IMR-90 (cell line): ENCODE data around the gene DGLUCY. TPM values are rescaled to one million over a fixed set of nuclear protein-coding genes. Genes with fewer than 3 reads are reported as not detected.

Source experiments
- ATAC-seq: fragments of 200-7000 bp; cut with Tn5 transposase; 2 replicates; pipeline ENCODE4 v1.9.1; 2020; ENCODE audit warnings: low read depth, mild to moderate bottlenecking, moderate library complexity
- BruUV-seq: library from RNA; stranded (reverse); fragments of 400-500 nt; replicated peaks from 2 replicates; lab custom pipeline; 2021; lab: Mats Ljungman, UMichigan
- CTCF ChIA-PET: fragments of 300-600 bp; formaldehyde crosslinking; extraction: SDS; loops from one replicate; lab custom pipeline; 2021; ENCODE audit warnings: antibody characterized with exemption; lab: Yijun Ruan, JAX
- POLR2A ChIA-PET: fragments of 300-600 bp; sonication (Branson Sonifier 250); formaldehyde crosslinking; loops from one replicate; lab custom pipeline; 2022; ENCODE audit warnings: antibody characterized with exemption; ENCODE audit not compliant: unreplicated experiment; lab: Charles Lee
- DNase-seq: peaks from one replicate; pipeline ENCODE4 v3.0.0; 2013
- H2AFZ ChIP-seq: replicated peaks from 2 replicates; pipeline ENCODE3; 2013; ENCODE audit warnings: low read length, mild to moderate bottlenecking; ENCODE audit not compliant: poor library complexity
- H2AK5ac ChIP-seq: 2 replicates; pipeline ENCODE4 v1.6.1; 2013; ENCODE audit warnings: low read depth, low read length, inconsistent platforms
- H2AK9ac ChIP-seq: replicated peaks from 2 replicates; pipeline ENCODE3; 2013; ENCODE audit warnings: mild to moderate bottlenecking, low read depth, low read length, moderate library complexity; ENCODE audit not compliant: poor library complexity
- H2BK120ac ChIP-seq: 2 replicates; pipeline ENCODE4 v1.6.1; 2013; ENCODE audit warnings: low read depth, low read length, inconsistent platforms
- H2BK15ac ChIP-seq: 3 replicates; pipeline ENCODE4 v1.6.1; 2013; ENCODE audit warnings: low read depth, low read length, inconsistent platforms
- H2BK20ac ChIP-seq: 2 replicates; pipeline ENCODE4 v1.6.1; 2013; ENCODE audit warnings: low read depth, mild to moderate bottlenecking, inconsistent platforms, low read length, moderate library complexity
- H2BK5ac ChIP-seq: 2 replicates; pipeline ENCODE4 v1.6.1; 2013; ENCODE audit warnings: mild to moderate bottlenecking, low read depth, low read length, inconsistent platforms; ENCODE audit not compliant: poor library complexity, severe bottlenecking
- H3K14ac ChIP-seq: replicated peaks from 2 replicates; pipeline ENCODE4 v1.6.1; 2013; ENCODE audit warnings: low read depth, low read length, inconsistent platforms
- H3K18ac ChIP-seq: 2 replicates; pipeline ENCODE4 v1.6.1; 2013; ENCODE audit warnings: low read depth, low read length, control low read depth
- H3K23ac ChIP-seq: 2 replicates; pipeline ENCODE4 v1.6.1; 2013; ENCODE audit warnings: low read depth, low read length, inconsistent platforms
- H3K27ac ChIP-seq: 2 replicates; pipeline ENCODE4 v1.5.1; 2013; ENCODE audit warnings: mild to moderate bottlenecking, control low read depth, low read length; ENCODE audit not compliant: insufficient read depth
- H3K27me3 ChIP-seq: 2 replicates; pipeline ENCODE4 v1.6.1; 2013; ENCODE audit warnings: low read length; ENCODE audit not compliant: control insufficient read depth, insufficient read depth
- H3K36me3 ChIP-seq: 2 replicates; pipeline ENCODE4 v1.6.1; 2013; ENCODE audit warnings: low read length, mixed read lengths; ENCODE audit not compliant: control insufficient read depth, insufficient read depth
- H3K4ac ChIP-seq: 2 replicates; pipeline ENCODE4 v1.6.1; 2013; ENCODE audit warnings: low read depth, low read length, inconsistent platforms
- H3K4me1 ChIP-seq: 2 replicates; pipeline ENCODE4 v1.6.1; 2013; ENCODE audit warnings: low read length, mixed read lengths; ENCODE audit not compliant: control insufficient read depth, insufficient read depth
- H3K4me2 ChIP-seq: 2 replicates; pipeline ENCODE4 v1.6.1; 2013; ENCODE audit warnings: low read depth, mild to moderate bottlenecking, control low read depth, low read length, moderate library complexity
- H3K4me3 ChIP-seq: 2 replicates; pipeline ENCODE4 v1.5.1; 2013; ENCODE audit warnings: low read depth, mild to moderate bottlenecking, control low read depth, low read length, moderate library complexity; ENCODE audit not compliant: insufficient read depth
- H3K56ac ChIP-seq: 2 replicates; pipeline ENCODE4 v1.6.1; 2013; ENCODE audit warnings: low read length, inconsistent platforms; ENCODE audit not compliant: insufficient read depth; ENCODE audit errors: extremely low read depth
- H3K79me1 ChIP-seq, 2 experiments: 2 replicates each; pipeline ENCODE4 v1.6.1; 2013; ENCODE audit warnings: low read length in 2 of 2, inconsistent platforms in 1 of 2, low read depth in 1 of 2
- H3K9ac ChIP-seq: 2 replicates; pipeline ENCODE4 v1.6.1; 2013; ENCODE audit warnings: low read depth, low read length, control low read depth
- H3K9me1 ChIP-seq: 2 replicates; pipeline ENCODE4 v1.6.1; 2013; ENCODE audit warnings: low read length, inconsistent platforms; ENCODE audit not compliant: insufficient read depth
- H3K9me3 ChIP-seq: 2 replicates; pipeline ENCODE4 v1.6.1; 2013; ENCODE audit warnings: low read length; ENCODE audit not compliant: control insufficient read depth, insufficient read depth
- H4K20me1 ChIP-seq: 2 replicates; pipeline ENCODE4 v1.6.1; 2013; ENCODE audit warnings: low read length, inconsistent platforms; ENCODE audit not compliant: insufficient read depth
- H4K5ac ChIP-seq: 2 replicates; pipeline ENCODE4 v1.6.1; 2013; ENCODE audit warnings: mild to moderate bottlenecking, low read depth, low read length, control low read depth
- H4K8ac ChIP-seq, 2 experiments: 2 replicates each; pipeline ENCODE4 v1.6.1; 2013; ENCODE audit warnings: low read depth in 2 of 2, low read length in 2 of 2, control low read depth in 1 of 2, inconsistent platforms in 1 of 2
- H4K91ac ChIP-seq: 2 replicates; pipeline ENCODE4 v1.6.1; 2013; ENCODE audit warnings: low read depth, low read length, inconsistent platforms; ENCODE audit not compliant: insufficient read depth
- CEBPB ChIP-seq: IDR thresholded peaks from 2 replicates; pipeline ENCODE4 v1.6.1; 2012; ENCODE audit warnings: low read depth, low read length, improper control_type of control experiment
- CTCF ChIP-seq: conservative IDR thresholded peaks from 2 replicates; pipeline ENCODE4 v1.5.1; 2012; ENCODE audit warnings: mild to moderate bottlenecking, low read depth, low read length, improper control_type of control experiment
- FOS ChIP-seq: fragments of 150-350 bp; IDR thresholded peaks from 2 replicates; pipeline ENCODE4 v1.6.1; 2016; ENCODE audit warnings: low read depth, low read length
- MAFK ChIP-seq: IDR thresholded peaks from 2 replicates; pipeline ENCODE4 v1.6.1; 2012; ENCODE audit warnings: low read depth, low read length, improper control_type of control experiment
- USF2 ChIP-seq: fragments of 150-350 bp; IDR thresholded peaks from 2 replicates; pipeline ENCODE4 v1.6.1; 2017; ENCODE audit warnings: mild to moderate bottlenecking, antibody characterized with exemption, low read length, low read depth
- WGBS, 2 experiments: methylation state at CpG; one replicate each; pipeline versions ENCODE4 v1.1.5 to v1.1.7; 2013; ENCODE audit warnings: missing lambda C conversion rate in 2 of 2; ENCODE audit not compliant: insufficient read length in 1 of 2; ENCODE audit errors: extremely low coverage in 2 of 2; 5-methylcytosine and 5-hydroxymethylcytosine counted together
- dilution Hi-C: fragments of 300-500 bp; cut with HindIII; formaldehyde crosslinking; loops from one replicate; pipeline ENCODE4 v1.14.3; 2018; ENCODE audit warnings: low sequenced_read_pairs; ENCODE audit not compliant: unreplicated experiment
- in situ Hi-C: fragments of 300-500 bp; cut with MboI; formaldehyde crosslinking; loops from 3 replicates; pipeline ENCODE4 v1.14.3; 2019; ENCODE audit warnings: low sequenced_read_pairs, inconsistent platforms, mixed read lengths
- intact Hi-C: fragments of 100-400 bp; cut with micrococcal nuclease; formaldehyde crosslinking; loops from 2 replicates; pipeline ENCODE4 v1.10.0; 2022
- polyA plus RNA-seq, 3 experiments: library from polyadenylated mRNA; depleted of rRNA; stranded (reverse); fragments of >200 nt; gene quantifications; 2 replicates each; pipeline ENCODE4 v1.2.3, GENCODE V29; 2012; ENCODE audit warnings: low replicate concordance in 1 of 3
- total RNA-seq: library from RNA; depleted of rRNA; stranded (reverse); fragments of >200 nt; gene quantifications from 2 replicates; pipeline ENCODE4 v1.2.3, GENCODE V29; 2012

Gene DGLUCY
- total and polyA plus RNA-seq, 2 of the 4 experiments (the other 2 are of a cell fraction), result 8.5 to 13.3 TPM

GRCh38 chr14:91230397-91231035 is 116.6 kb downstream of the DGLUCY start:
- no CpG with 5 or more reads among the region's 4 CpGs for WGBS, 2 experiments
- POLR2A ChIA-PET, result no interaction called here
- Histone ChIP-seq H3K79me1 (peaks cover 0 to 4% of the 10 kb centered on the region in 2 experiments; a peak in 1 of 4 replicates), H3K27me3 (no peaks in the 10 kb centered on the region), H3K9ac (no peak overlapping the region), H2BK15ac (peak overlapping the region; percentile 84; the same call in 1 of the 3 replicates), H3K56ac (peak overlapping the region; percentile 32; the same call in 1 of the 2 replicates), H3K9me1 (peaks cover 21% of the 10 kb centered on the region), H3K4me2 (no peak overlapping the region), H2AK9ac (no peak overlapping the region), H2BK120ac (no peak overlapping the region; the same call in 1 of the 2 replicates), H3K18ac (no peak overlapping the region), H3K14ac (peak overlapping the region; percentile 52; the same call in 1 of the 2 replicates), H4K20me1 (no peaks in the 10 kb centered on the region), H3K4ac (0 out of 2 replicates have a peak overlapping the region, but pooled peaks have one; percentile 9), H3K36me3 (no peaks in the 10 kb centered on the region), H3K4me3 (no peak overlapping the region), H3K23ac (no peak overlapping the region), H2AK5ac (peak overlapping the region; percentile 54; the same call in 1 of the 2 replicates), H2BK5ac (peak overlapping the region; percentile 2), H4K91ac (no peak overlapping the region), H3K27ac (no peak overlapping the region), H2BK20ac (peak overlapping the region; percentile 76), H2AFZ (peak overlapping the region; percentile 84), H3K9me3 (peaks cover 2% of the 10 kb centered on the region; the same call in 1 of the 2 replicates), H4K5ac (no peak overlapping the region; the same call in 1 of the 2 replicates), H4K8ac (peak overlapping the region in 1 of 2 experiments; percentile 87; a peak in 1 of 4 replicates), H3K4me1 (peaks cover 6% of the 10 kb centered on the region)
- dilution Hi-C loops (no loop called here), in situ Hi-C loops (no loop called here), intact Hi-C loops (no loop called here)
- BruUV-seq, result no TSS peak
- CTCF ChIA-PET, result no interaction called here
- peak; percentile 82 for TF ChIP-seq USF2
- no peak for TF ChIP-seq FOS
- TF ChIP-seq CEBPB, result no peak
- no peak for TF ChIP-seq CTCF
- no peak for TF ChIP-seq MAFK
- DNase-seq (peak; percentile 36), ATAC-seq (peak; percentile 43; the same call in 1 of the 2 replicates)
